ENCODE results near the gene LRRC32. TPM values are rescaled to one million over a fixed set of nuclear protein-coding genes. Genes with fewer than 3 reads are reported as not detected.

The LRRC32 gene
- total and polyA plus RNA-seq, 2 of the 4 experiments (the other 2 are of a cell fraction) = 5.2 to 13.7 TPM

DNA sequence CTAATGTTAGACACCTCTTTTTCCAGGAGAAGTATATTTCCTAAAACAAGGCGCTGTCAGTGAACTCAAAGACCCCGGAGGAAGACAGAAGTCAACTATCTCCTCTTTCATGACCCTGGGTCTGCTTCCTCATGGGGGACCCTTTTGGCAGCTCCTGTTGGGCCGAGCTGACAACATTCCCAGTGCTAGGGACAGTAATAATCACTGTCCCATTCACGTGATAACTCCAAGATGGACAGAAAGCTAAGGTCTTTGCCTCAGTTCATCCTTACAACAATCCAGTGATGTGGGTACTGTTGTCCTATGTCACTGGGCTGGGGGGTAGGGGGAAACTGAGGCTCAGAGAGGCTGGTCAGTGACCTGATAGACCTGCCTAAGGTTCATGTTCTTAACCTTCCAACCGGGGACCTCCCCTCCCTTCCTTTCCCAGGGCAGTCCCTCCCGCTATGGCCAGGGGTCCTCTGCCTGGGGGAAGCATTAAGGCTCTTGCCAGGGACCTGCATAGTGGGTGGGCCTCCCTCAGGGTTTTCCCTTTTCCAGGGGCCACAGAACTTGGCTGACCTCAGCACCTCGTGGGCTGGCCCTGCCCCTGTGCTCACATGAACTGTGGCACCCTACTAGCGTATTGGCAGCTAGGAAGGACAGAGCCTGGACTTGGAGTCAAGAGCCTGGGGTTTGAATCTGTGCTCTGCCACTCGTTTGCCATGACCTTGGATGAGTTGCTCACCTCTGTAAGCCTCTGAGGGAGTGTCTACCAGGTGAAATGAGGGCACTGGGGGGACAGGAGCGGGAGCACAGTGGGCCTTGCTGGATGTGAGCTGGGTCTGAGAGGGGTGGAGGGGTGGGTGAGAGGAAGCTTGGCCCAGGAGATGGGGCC, 53.6 kb downstream of the LRRC32 start (continued):
- TF ChIP-seq CEBPB (IDR thresholded peaks at IDR 0.05; ENCODE audit: low read depth, low read length) = no peak

GRCh38 chr11:76615950-76616349, 54.6 kb downstream of the LRRC32 start:
- dilution Hi-C loops (cut with HindIII; ENCODE audit: low sequenced_read_pairs, unreplicated experiment) = no loop called here
- CTCF ChIA-PET = no interaction called here

More at GRCh38 chr11:76615950-76616349, 54.6 kb downstream of the LRRC32 start:
- Histone ChIP-seq H3K27me3 (ENCODE audit: control insufficient read depth, insufficient read depth, low read length) (no peaks in the 10 kb centered on the region), H2AK9ac (replicated peaks; ENCODE audit: low read depth, low read length, poor library complexity) (peak overlapping the region; percentile 81), H2BK5ac (ENCODE audit: low read depth, low read length, poor library complexity, severe bottlenecking) (no peak overlapping the region), H4K8ac (ENCODE audit: low read depth in 2 of 2, low read length in 2 of 2) (no peak overlapping the region), H3K27ac (ENCODE audit: insufficient read depth, low read length) (no peak overlapping the region), H2AFZ (replicated peaks; ENCODE audit: low read length, poor library complexity) (peak overlapping the region; percentile 37), H3K4ac (ENCODE audit: low read depth, low read length) (peak overlapping the region; percentile 77; the same call in 1 of the 2 replicates), H2AK5ac (ENCODE audit: low read depth, low read length) (peak overlapping the region; percentile 16; the same call in 1 of the 2 replicates), H3K9ac (ENCODE audit: low read depth, low read length) (no peak overlapping the region), H3K4me2 (ENCODE audit: low read depth, low read length) (no peak overlapping the region), H4K20me1 (ENCODE audit: insufficient read depth, low read length) (no peaks in the 10 kb centered on the region), H3K18ac (ENCODE audit: low read depth, low read length) (0 out of 2 replicates have a peak overlapping the region, but pooled peaks have one; percentile 0), H3K36me3 (ENCODE audit: control insufficient read depth, insufficient read depth, low read length) (no peaks in the 10 kb centered on the region), H2BK120ac (ENCODE audit: low read depth, low read length) (no peak overlapping the region), H3K4me1 (ENCODE audit: control insufficient read depth, insufficient read depth, low read length) (peaks cover 4% of the 10 kb centered on the region; the same call in 1 of the 2 replicates), H3K4me3 (ENCODE audit: insufficient read depth, low read depth, low read length) (no peak overlapping the region), H2BK20ac (ENCODE audit: low read depth, low read length) (no peak overlapping the region), H3K9me1 (ENCODE audit: insufficient read depth, low read length) (no peaks in the 10 kb centered on the region), H4K91ac (ENCODE audit: insufficient read depth, low read depth, low read length) (no peak overlapping the region; the same call in 1 of the 2 replicates), H3K56ac (ENCODE audit: extremely low read depth, insufficient read depth, low read length) (no peak overlapping the region), H4K5ac (ENCODE audit: low read depth, low read length) (no peak overlapping the region), H3K23ac (ENCODE audit: low read depth, low read length) (no peak overlapping the region), H3K14ac (replicated peaks; ENCODE audit: low read depth, low read length) (0 out of 2 replicates have a peak overlapping the region, but pooled peaks have one; percentile 20), H3K9me3 (ENCODE audit: control insufficient read depth, insufficient read depth, low read length) (no peaks in the 10 kb centered on the region), H3K79me1 (ENCODE audit: low read depth in 1 of 2, low read length in 2 of 2) (no peaks in the 10 kb centered on the region), H2BK15ac (ENCODE audit: low read depth, low read length) (peak overlapping the region; percentile 21; the same call in 1 of the 3 replicates)
- TF ChIP-seq NFE2L2 (IDR thresholded peaks at IDR 0.05; ENCODE audit: low read depth, low read length) = no peak
- TF ChIP-seq RAD21 (IDR thresholded peaks at IDR 0.05; ENCODE audit: low read length) = no peak
- no peak for TF ChIP-seq RFX5 (IDR thresholded peaks at IDR 0.05; ENCODE audit: low read depth, low read length)
- TF ChIP-seq BHLHE40 (IDR thresholded peaks at IDR 0.05; ENCODE audit: low read depth, low read length) = no peak
- no peak for TF ChIP-seq USF2 (IDR thresholded peaks at IDR 0.05; ENCODE audit: low read depth, low read length)
- TF ChIP-seq RCOR1 (IDR thresholded peaks at IDR 0.05; ENCODE audit: insufficient replicate concordance, low read length) = no peak
- no peak for TF ChIP-seq SMC3 (IDR thresholded peaks at IDR 0.05; ENCODE audit: low read depth, low read length)
- no peak for TF ChIP-seq CEBPB (IDR thresholded peaks at IDR 0.05; ENCODE audit: low read depth, low read length)
- TF ChIP-seq FOS (IDR thresholded peaks at IDR 0.05; ENCODE audit: low read depth, low read length) = no peak
- TF ChIP-seq, protein P1, sequence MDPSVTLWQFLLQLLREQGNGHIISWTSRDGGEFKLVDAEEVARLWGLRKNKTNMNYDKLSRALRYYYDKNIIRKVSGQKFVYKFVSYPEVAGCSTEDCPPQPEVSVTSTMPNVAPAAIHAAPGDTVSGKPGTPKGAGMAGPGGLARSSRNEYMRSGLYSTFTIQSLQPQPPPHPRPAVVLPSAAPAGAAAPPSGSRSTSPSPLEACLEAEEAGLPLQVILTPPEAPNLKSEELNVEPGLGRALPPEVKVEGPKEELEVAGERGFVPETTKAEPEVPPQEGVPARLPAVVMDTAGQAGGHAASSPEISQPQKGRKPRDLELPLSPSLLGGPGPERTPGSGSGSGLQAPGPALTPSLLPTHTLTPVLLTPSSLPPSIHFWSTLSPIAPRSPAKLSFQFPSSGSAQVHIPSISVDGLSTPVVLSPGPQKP (IDR thresholded peaks at IDR 0.05; ENCODE audit: borderline replicate concordance, low read depth, low read length) = no peak
- TF ChIP-seq MXI1 (IDR thresholded peaks at IDR 0.05; ENCODE audit: borderline replicate concordance, low read depth, low read length) = no peak
- no peak for TF ChIP-seq CHD1 (IDR thresholded peaks at IDR 0.05; ENCODE audit: low read depth, low read length)
- no peak for TF ChIP-seq MAZ (IDR thresholded peaks at IDR 0.05; ENCODE audit: borderline replicate concordance, low read depth, low read length)
- no peak for TF ChIP-seq POLR2A (IDR thresholded peaks at IDR 0.05; ENCODE audit: low read depth, low read length)
- in situ Hi-C loops (cut with MboI; ENCODE audit: low sequenced_read_pairs) = no loop called here
- POLR2A ChIA-PET (ENCODE audit: unreplicated experiment) = no interaction called here
- no TSS peak for BruUV-seq (replicated peaks)
- WGBS, 2 experiments (ENCODE audit: extremely low coverage in 2 of 2, insufficient read length in 1 of 2) = 40% methylated on average over 3 of the region's 4 CpGs; no CpG with 5 or more reads in 1 of the 2 experiments
- intact Hi-C loops (cut with micrococcal nuclease) = no loop called here
- peak; percentile 44; the same call in 1 of the 2 replicates for ATAC-seq (ENCODE audit: low read depth)
- DNase-seq = peak; percentile 38

All from IMR-90 (cell line).